KMS-11 (cell line): ENCODE results near the gene CNNM3.

Experiments used
- H2AFZ ChIP-seq: fragments of 200-600 bp; sonication (generic); 2 replicates; pipeline ENCODE4 v1.6.1; 2016; ENCODE audit warnings: antibody characterized with exemption, mixed run types, low read depth
- H3K27ac ChIP-seq: fragments of 200-600 bp; sonication (generic); 2 replicates; pipeline ENCODE4 v1.6.1; 2016; ENCODE audit warnings: mild to moderate bottlenecking, mixed run types
- H3K27me3 ChIP-seq: fragments of 200-600 bp; sonication (generic); 2 replicates; pipeline ENCODE4 v1.6.1; 2017; ENCODE audit warnings: mild to moderate bottlenecking, low read depth, mixed run types, moderate library complexity; ENCODE audit not compliant: insufficient read depth
- H3K36me3 ChIP-seq: fragments of 200-600 bp; sonication (generic); 2 replicates; pipeline ENCODE4 v1.6.1; 2017; ENCODE audit warnings: mild to moderate bottlenecking, mixed run types; ENCODE audit not compliant: insufficient read depth
- H3K4me1 ChIP-seq: fragments of 200-600 bp; sonication (generic); 2 replicates; pipeline ENCODE4 v1.6.1; 2016; ENCODE audit warnings: mild to moderate bottlenecking, low read depth, mixed run types; ENCODE audit not compliant: poor library complexity, severe bottlenecking
- H3K4me2 ChIP-seq: fragments of 200-600 bp; sonication (generic); 2 replicates; pipeline ENCODE4 v1.7.0; 2016; ENCODE audit warnings: mild to moderate bottlenecking, mixed run types
- H3K4me3 ChIP-seq: fragments of 200-600 bp; sonication (generic); IDR thresholded peaks from 2 replicates; pipeline ENCODE4 v1.6.1; 2017; ENCODE audit warnings: low read depth, low read length, mixed read lengths; ENCODE audit not compliant: insufficient read depth
- H3K79me2 ChIP-seq: fragments of 200-600 bp; sonication (generic); 2 replicates; pipeline ENCODE4 v1.6.1; 2016; ENCODE audit warnings: low read depth, mixed run types; ENCODE audit not compliant: insufficient read depth
- H3K9ac ChIP-seq: fragments of 200-600 bp; sonication (generic); 2 replicates; pipeline ENCODE4 v1.6.1; 2016; ENCODE audit warnings: mild to moderate bottlenecking, mixed run types
- H4K20me1 ChIP-seq: fragments of 200-600 bp; sonication (generic); 2 replicates; pipeline ENCODE4 v1.6.1; 2016; ENCODE audit warnings: mild to moderate bottlenecking, mixed run types; ENCODE audit not compliant: insufficient read depth
- CTCF ChIP-seq: fragments of 200-600 bp; sonication (generic); conservative IDR thresholded peaks from 2 replicates; pipeline ENCODE4 v1.6.1; 2017; ENCODE audit warnings: low read depth, mild to moderate bottlenecking, antibody characterized with exemption, low read length, moderate library complexity, mixed read lengths

The CNNM3 gene

GRCh38 chr2:96770442-96771202 is 45.4 kb upstream of the CNNM3 start:
- no peak overlapping the region for H3K27ac ChIP-seq
- no peaks in the 10 kb centered on the region for H3K27me3 ChIP-seq
- no peak overlapping the region for H3K4me2 ChIP-seq
- no peak overlapping the region for H3K9ac ChIP-seq
- TF ChIP-seq CTCF, result no peak
- no peak overlapping the region for H2AFZ ChIP-seq
- H3K79me2 ChIP-seq, result peaks cover 29% of the 10 kb centered on the region; the same call in 1 of the 2 replicates
- no peaks in the 10 kb centered on the region for H3K36me3 ChIP-seq
- peaks cover 18% of the 10 kb centered on the region for H3K4me1 ChIP-seq
- no peak overlapping the region for H3K4me3 ChIP-seq
- H4K20me1 ChIP-seq, result no peaks in the 10 kb centered on the region

DNA sequence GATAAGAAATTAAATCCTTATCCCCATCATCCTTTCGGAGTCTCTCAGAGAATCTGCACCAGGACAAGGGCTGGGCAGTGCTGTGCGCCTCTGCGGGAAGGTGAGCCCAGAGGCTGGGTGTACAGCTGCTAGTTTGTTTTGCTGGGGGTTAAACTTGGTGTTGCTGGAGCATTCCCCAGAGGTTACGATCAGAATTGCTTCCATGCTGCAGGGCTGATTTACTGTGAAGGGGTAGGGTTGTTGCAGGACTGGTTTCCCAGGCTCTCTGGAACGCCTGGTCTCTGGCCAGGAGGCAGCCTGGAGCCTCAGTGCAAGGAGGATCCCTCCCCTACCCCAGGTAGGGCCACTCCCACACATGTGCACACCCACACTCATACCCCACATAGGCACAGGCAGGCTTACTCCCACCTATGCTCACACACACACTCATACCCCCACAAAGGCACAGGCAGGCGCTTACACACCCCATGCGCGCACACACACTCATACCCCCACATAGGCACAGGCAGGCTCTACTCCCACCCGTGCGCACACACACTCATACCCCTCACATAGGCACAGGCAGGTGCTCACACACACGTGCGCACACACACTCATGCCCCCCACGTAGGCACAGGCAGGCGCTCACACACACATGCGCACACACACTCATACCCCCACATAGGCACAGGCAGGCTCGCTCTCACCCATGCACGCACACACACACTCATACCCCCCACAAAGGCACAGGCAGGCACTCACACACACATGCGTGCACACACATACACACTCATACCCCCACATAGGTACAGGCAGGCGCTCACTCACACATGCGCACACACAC is 44.1 kb upstream of the CNNM3 start:
- Histone ChIP-seq H3K9ac (no peak overlapping the region), H3K4me2 (no peak overlapping the region), H3K4me1 (peaks cover 13% of the 10 kb centered on the region), H3K27me3 (no peaks in the 10 kb centered on the region), H3K4me3 (no peak overlapping the region), H4K20me1 (no peaks in the 10 kb centered on the region), H3K27ac (no peak overlapping the region), H2AFZ (no peak overlapping the region), H3K79me2 (peaks cover 17% of the 10 kb centered on the region; the same call in 1 of the 2 replicates), H3K36me3 (no peaks in the 10 kb centered on the region)
- no peak for TF ChIP-seq CTCF

- Histone ChIP-seq H3K36me3 (no peaks in the 10 kb centered on the region), H3K79me2 (peaks cover 11% of the 10 kb centered on the region; the same call in 1 of the 2 replicates), H4K20me1 (no peaks in the 10 kb centered on the region), H3K9ac (no peak overlapping the region), H3K4me2 (no peak overlapping the region; the same call in 1 of the 2 replicates), H3K27ac (no peak overlapping the region), H3K4me3 (no peak overlapping the region), H3K4me1 (peaks cover 13% of the 10 kb centered on the region), H2AFZ (no peak overlapping the region), H3K27me3 (no peaks in the 10 kb centered on the region)
- no peak for TF ChIP-seq CTCF
Observed at GRCh38 chr2:96772903-96773671, 43.0 kb upstream of the CNNM3 start.

GRCh38 chr2:96773922-96774321 is 42.1 kb upstream of the CNNM3 start:
- Histone ChIP-seq H3K27ac (no peak overlapping the region), H3K4me2 (no peak overlapping the region), H3K9ac (no peak overlapping the region), H3K4me3 (no peak overlapping the region), H2AFZ (no peak overlapping the region), H4K20me1 (no peaks in the 10 kb centered on the region), H3K79me2 (peaks cover 6% of the 10 kb centered on the region; the same call in 1 of the 2 replicates), H3K27me3 (no peaks in the 10 kb centered on the region), H3K4me1 (peaks cover 13% of the 10 kb centered on the region), H3K36me3 (no peaks in the 10 kb centered on the region)
- no peak for TF ChIP-seq CTCF
